Stimulated activated CD8-positive, alpha-beta memory T cell treated with anti-CD3 and anti-CD28 coated beads, Interleukin-2, amount 100 ng/mL, for 48 hours (primary cell): ENCODE results near the gene ATP8A2.

Source experiments
- DNase-seq, 2 donors: peaks; one replicate each; pipeline ENCODE4 v3.0.0-alpha.2; 2020; ENCODE audit warnings: low read depth in 2 of 2

ATP8A2 gene

DNA sequence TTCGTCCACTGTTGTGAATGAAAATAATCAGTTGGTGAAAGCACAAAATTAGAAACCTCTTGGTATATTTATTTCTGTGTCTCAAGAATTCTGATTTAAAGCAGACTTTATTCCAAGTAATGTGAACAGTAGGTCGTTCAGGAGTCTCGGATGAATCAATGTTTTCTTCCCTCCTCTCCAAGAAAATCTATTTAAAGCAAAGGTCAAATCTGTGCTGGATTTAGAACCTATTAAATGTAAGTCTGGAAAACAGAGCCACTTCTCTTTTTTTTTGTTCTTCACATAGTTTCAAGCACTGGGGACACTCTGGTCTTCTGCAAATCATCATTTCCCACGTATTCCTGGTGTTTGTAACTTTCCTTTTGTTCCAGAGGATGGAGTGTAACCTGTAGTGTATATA is 312.7 kb downstream of the ATP8A2 start:
- no peak for DNase-seq

DNA sequence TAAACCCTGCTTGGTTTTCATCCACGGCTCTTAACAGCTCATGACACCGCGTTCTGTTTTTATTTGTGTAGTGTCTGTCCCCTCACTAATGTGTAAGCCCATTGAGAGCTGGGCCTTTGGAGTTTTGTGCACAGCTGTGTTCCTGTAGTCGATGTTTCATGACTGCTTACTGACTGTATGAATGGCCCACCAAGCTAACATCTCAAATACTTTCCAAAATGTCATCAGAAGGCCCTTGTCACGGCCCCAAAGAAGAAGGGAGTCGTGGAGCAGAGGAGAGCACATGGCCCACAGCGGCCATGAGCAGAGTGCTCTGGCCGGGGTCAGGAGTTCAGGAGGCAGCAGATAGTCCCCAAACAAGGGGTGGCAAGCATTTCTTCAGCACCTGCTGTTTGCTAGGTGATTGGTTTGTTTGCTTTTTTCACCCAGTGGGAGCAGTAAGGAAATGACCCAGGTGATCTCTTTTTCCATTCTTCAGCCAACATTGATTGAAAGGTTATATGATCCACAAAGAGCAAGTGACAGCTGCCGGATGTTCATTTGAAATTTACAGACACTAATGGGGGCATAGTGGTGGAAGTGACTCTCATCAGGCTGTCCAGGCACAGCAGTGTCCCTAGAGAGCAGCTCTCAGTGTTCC is 315.2 kb downstream of the ATP8A2 start:
- DNase-seq = no peak

DNA sequence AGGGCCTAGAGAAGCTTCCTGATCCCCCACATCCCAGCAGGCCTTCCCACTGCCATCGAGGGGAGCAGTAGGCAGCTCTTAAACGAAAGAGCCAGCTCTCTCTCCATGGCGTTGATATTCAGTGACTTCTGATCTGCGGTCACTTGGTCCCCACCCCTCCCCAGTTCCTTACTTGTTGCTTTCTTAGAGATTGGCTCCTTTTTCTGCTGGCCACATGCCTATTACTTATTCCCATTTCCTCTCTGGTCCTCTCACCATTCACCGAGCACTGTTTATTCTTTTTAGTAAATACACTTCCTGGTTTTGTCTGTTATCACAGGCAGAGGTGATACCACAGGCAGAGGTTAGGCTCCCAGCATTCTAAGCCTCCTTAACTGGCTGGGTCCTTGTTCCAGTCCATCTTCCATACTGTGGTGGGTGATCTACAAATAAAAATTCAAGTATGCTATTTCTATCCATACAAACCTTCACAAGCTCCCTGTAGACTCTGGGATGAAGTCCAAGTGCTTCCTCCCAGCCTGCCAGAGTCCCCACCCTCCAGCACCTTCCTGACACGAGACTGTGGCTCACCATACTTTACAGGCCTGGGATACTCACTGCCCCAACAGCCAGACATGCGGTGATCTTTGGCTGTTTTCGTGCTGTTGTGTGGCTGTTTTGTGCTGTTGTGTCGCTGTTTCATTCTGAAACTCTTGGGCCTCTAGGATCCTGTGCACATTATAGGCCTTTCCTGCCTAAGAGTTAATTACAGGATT is 315.9 kb downstream of the ATP8A2 start:
- no peak for DNase-seq

DNA sequence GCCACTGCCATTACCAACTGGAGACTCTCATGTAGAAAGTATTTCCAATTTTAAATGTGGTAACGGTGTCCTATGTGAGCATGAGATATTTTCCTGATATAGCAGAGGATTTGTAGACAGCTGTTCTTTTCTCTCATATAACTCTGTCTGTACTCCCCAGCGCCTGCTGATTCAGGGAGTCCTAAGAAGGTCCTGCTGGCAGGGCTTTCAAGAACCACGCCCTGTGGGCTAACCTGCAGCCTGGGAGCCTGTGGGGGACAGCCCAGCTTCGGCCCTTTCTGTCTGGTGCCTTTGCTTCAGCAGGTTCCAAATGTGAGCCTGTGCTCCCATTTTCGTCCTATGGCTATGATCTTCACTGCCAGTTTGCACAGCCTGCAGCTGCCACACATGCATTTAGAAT is 316.8 kb downstream of the ATP8A2 start:
- no peak for DNase-seq

DNA sequence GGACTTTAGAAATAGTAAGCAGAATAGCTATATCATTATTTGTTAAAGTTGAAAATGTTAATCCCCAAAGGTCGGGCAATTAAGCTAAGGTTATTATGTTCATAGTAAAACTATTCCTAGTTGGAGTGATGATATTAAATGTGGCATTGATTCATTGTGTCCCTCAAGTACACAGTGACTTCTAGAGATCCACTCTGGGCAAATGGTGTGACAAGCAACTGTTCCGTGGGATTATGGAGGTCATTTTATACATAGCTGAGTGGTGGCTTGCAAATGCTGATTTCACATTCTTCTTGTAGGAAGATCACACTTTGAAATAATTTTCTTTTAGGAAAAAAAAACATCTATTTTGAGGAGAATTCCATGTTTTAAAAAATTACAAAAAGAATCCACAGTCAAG is 317.8 kb downstream of the ATP8A2 start:
- DNase-seq = no peak

DNA sequence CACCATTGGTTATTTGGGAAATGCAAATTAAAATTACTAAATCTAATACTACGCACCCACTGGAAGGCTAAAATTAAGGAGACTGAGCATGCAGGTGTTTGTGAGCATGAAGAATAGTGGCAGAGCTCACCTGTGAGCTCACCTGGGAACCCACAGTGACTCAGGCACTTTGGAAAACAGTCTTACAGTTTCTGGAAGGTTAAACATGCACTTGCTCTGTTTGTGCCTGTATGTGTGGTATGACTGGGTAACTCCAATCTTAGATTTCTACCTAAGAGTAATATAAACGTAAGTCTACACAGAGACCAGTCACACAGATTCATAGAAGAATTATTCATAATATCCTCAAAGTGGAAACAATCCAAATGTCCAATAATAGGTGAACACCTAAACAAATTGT is 318.8 kb downstream of the ATP8A2 start:
- DNase-seq = no peak

DNA sequence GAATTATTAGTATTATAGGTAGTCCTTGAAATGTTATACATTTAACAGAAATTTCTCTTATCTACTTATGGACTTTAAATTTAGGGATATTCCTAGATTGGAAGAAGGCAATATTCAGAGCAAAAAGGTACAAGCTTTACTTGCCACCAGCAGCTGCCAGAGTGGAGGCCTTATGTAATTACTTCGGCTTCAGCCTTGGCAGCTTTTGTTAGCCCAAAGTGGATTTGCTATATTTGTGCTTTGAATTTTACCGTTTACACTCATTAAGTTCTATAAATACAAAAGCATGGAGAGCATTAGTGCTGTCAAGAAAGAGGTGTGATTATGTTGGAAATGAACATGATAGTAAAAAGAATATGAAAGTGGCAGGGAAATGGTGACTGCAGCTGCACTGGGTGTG is 319.9 kb downstream of the ATP8A2 start:
- DNase-seq = no peak

DNA sequence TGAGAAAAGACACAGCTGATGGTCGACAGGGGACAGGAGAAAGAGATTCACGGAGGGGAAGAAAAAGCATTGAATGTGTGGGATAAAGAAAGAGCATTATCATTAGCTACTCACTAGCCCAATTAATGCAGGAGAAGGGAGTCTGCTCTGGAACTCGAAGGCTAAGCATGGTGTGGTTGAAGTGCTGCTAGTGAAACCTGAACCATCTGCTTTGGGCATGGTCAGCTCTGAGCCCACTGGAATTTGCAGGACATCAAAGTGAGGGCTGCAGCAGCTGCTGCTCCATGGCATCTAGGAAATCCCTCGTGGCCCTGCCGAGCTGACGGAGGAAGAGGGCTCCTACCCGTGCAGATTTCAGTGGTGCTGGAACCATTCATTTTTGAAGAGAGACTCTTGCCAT is 320.3 kb downstream of the ATP8A2 start:
- DNase-seq = no peak

DNA sequence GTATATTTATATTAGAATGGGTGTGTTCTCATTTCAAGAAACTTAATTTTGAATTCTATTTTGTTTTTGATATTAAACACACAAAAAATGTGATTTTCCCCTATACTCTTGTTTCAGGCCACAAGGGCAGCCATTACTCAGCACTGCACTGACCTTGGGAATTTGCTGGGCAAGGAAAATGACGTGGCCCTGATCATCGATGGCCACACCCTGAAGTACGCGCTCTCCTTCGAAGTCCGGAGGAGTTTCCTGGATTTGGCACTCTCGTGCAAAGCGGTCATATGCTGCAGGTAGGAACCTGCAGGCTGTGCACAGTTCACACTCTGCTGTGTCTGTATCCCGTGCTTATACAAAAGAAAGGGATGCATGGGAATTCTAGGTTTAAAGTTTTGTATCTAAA is 327.3 kb downstream of the ATP8A2 start:
- no peak for DNase-seq

DNA sequence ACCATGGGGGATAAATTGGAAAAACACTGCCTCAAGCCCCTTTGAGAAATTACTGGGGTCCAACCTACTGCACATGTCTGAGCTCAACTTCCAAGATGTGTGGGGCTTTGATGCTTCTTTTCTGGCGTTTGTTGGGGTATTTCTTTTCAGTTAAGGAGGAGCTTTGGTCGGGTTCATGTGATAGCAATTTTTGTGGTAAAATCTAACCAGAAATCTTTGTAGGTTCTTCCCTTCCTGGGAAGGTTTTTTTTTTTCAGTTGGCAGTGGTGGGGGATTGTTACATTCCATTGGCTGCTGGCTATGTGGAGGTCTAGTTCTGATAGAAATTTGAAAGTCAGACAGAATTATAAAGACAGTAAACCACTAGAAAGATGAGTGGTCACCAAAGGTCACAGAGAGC is 327.8 kb downstream of the ATP8A2 start:
- no peak for DNase-seq

DNA sequence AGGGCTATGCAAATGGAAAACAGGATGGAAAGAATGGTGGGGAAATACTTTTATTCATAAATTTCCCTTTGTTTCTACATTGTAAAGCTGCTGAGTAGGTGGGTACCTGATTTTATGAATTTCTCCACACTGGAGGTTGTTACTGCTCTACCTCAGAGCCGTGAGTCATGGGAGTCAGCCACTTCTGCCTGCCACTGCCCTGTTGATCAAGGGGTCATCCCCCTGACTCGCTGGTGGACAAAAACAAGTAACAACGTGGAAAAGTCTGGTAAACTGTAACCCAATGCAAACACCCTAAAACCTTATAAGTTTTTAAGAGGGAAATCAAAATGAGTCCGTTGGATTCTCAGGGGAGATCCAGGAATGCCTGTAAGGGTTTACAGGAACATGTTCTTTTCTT is 329.5 kb downstream of the ATP8A2 start:
- no peak for DNase-seq

DNA sequence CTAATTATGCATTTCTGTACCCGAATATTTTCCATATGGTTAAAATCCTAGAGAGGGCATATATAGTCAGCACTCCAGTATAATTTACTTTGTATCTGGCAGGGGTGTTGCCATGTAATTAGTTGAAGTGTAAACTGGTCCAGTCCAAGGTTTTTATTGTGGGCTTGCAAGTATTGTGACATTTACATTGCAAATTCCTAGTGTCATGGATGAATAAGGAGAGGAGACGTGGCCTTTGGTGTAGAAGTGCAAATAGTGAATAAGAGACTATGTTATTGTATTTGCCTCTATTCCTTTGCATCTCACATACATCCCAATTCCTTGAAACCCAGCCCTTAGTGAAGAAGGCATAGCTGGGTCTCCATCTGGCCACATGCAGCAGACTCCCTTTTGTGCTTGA is 330.6 kb downstream of the ATP8A2 start:
- DNase-seq = no peak

DNA sequence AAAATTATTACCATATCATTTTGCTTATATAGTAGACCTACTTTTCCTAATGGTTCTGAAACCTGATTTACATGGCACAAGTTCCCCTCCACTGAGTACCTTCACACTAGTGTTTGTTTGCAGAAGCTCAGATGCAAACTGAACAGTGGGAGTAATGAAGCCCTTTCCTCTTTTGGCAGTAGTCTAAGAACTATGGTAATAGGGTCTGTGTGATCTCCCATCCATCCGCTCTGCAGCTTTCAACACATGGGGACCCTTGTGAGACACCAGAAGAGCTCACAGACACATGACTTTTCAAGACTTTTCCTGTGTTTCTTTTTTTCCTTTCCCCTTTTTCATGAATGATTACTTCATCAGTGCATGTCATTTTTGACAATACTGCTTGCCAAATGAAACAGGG is 336.0 kb downstream of the ATP8A2 start:
- no peak for DNase-seq

DNA sequence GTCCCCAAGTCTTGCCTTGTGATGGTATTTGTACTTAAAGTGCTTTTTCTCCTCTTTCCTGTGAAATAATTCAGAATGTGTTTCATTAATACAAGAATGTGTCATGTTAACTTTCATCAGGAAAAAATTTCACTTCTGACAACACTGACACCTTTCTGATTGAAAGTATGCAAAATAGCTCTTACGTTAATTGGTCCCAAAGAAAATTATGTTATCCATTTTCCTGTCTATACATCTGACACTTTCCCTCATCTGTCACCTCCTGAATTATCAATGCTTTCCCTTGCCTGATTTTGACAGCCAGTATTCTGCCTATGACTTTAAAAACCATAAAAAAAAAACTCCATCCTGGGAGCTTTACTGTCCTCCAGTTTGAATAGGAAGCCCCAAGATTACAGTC is 336.5 kb downstream of the ATP8A2 start:
- DNase-seq = no peak

DNA sequence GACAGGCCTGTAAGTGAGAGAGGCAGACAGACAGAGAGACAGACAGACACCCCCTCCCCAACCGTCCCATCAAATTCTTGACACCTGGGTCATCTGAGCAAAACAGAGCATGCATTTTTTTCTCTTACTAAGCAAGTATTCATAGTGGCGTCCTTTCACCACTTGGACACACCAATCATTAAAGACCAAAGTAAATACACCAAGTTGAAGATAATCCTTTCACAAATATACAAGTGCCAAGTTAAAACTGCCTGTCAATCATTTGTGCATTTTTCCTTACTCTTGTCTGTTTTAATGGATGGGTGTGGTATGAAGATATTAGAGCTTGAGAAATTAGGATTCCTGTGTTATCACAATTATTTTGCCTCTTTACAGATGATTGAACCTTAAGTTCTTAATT is 337.3 kb downstream of the ATP8A2 start:
- DNase-seq = no peak

DNA sequence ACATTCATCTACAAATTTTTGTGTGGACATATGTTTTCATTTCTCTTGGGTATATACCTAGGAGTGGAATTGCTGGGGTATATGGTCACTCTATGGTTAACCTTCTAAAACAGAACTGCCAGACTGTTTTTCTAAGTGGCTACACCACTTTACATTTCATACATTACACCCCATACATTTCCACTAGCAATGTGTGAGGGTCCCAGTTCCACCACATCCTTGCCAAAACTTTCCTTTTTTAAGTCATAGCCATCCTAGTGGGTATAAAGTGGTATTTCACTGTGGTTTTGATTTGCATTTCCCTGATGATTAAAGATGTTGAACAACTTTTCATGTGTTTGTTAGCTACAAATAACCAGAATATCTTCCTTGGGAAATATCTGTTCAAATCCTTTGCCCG is 344.0 kb downstream of the ATP8A2 start:
- no peak for DNase-seq

DNA sequence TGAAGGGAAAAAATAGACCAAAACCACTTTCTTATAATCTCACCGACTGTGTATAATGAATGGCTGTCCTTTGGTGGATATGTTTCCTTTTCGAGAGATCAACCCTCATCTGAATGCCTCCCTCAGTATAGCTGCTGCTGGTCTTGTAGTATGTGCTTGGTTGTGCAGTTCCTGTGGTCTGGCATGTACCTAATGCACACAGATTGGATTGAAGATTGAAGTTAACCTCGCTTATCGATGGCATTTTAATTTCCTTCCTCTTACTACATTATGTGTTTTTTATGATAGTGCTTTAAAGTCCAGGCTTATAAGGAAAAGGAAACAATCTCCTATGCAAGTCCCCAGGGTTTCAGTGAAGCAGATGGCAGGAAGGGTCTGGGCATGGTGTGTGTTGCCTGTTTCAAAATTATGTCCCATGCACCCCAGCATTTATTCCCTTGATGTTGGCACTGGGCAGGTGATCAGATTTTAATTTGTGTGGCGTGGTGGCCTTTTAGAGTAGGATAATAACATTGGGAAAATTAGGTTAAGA is 346.0 kb downstream of the ATP8A2 start:
- no peak for DNase-seq

DNA sequence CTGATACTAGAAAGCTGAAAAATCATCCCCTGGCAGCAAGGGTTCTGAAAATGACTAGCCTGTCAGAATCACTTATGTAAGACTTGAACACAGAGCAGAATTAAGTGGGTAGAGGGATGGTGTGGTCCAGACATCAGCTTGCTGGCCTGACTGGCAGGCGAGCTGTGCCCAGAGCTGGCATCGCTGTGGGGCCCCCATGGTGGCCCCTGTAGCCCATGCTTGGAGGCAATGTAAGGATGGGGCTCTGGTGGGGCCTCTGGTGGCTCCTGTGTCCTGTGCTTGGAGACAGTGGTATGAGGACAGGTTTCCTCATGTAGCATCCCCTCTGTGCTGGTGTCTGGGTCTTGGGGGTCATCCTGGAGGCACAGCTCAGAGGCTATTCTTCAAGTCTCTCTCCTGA is 347.9 kb downstream of the ATP8A2 start:
- DNase-seq = no peak

DNA sequence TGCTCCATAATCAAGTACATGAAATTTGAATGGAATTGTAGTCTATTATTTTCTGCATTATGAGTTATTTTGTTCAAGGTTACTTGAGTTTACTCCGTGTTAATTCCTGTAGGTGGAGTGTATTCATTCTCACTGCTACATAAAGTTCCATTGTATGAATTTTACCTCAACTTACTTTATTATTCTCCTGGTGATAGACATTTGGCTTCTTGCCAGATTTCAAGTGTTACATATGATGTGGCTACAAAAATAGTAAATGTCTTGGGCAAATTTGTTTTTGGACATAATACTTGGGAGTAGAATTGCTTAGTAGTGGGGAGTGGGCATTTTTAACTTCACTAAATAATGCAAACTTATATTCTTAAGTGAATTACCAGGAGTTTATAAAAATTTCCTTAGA is 351.1 kb downstream of the ATP8A2 start:
- no peak for DNase-seq

DNA sequence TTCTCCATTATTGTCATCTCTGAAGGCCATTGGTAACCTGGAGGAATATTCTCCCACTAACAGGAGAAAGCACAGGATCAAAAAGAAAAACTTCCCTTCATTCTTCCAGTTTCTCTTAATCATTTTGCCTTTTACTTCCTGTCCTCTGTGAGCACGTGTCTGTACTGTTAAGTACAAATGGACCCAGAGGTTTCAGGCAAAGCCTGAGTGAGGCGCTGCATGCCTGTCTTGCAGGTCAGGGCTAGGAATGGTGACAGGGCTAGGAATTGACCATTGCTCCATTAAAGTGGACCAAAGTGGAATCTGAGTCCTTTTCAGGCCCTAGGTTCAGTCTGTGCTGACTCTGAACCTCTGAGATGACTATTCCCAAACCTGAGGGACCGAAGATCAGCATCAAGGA is 353.3 kb downstream of the ATP8A2 start:
- DNase-seq = no peak

DNA sequence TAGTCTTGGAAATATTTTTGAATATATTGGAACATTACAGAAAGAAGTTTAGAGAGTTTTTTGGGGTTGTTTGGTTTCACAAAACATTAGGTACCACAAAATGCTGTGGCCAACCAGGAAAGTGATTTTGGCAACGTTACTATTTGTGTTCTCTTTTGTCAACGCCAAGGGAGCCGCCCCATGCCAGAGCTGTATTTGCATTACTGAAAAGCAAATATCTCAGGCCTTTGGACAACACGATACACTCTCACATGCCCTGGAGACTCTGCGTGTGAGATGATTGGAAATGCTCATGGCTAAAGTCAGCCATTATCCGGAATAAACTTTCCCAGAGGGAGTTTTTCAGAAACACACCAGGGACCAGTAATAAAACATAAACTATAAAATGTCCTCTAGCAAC is 355.5 kb downstream of the ATP8A2 start:
- no peak for DNase-seq

DNA sequence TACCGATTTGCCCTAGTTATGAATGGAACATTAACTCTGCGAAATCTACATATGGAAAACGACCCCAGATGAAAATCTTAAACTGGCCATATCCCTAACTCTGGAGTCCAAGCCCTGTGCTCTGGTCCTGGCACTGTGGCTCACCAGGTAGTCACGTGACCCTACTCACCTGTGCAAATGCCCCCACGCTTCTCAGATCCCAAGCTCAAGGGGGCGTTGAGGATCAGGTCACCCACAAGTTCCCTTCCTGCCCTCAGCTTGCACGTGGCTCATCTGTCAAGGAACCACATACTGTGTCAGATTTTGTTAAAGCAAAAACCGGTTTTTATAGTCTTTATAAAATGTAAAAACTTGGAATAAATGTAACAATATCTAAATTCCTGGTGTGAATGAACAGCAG is 356.0 kb downstream of the ATP8A2 start:
- no peak for DNase-seq

DNA sequence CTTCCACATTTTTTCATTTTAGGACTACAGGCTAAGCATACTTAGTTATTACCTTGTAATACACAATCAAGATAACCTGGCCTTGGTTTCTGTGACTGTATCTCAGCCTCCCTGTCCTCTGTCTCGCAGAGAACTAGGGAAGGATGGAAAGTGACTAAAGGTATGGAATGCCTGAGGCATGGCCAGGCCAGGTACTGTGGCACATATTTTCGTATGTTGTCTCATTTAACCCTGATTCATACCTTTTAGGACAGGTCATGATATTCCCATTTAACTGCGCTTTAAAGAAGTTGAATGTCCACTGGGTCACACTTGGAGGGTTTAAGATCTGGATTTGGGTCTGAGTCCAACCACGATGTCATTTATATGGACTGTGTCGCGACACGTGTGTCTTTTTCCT is 357.4 kb downstream of the ATP8A2 start:
- no peak for DNase-seq

DNA sequence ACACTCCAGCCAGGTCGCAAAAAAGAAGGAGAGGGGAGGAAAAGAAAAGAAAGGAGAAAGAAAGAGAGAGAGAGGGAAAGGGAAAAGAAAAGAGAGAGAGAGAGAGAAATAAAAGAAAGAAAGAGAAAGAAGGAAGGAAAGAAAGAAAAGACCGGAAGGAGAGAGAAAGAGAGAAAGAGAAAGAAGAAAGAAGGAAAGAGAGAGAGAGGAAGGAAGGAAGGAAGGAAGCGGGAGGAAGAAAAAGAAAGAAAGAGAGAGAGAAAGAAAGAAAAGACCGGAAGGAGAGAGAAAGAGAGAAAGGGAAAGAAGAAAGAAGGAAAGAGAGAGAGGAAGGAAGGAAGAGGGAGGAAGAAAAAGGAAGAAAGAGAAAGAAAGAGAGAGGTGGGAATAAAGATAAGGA is 359.3 kb downstream of the ATP8A2 start:
- no peak for DNase-seq
